CD4-positive, alpha-beta T cell treated with Interleukin-1 beta for 1 hour (primary cell): ENCODE data around the gene SHFL.
A peak's percentile ranks its signal among the peaks of the same experiment; 100 is the strongest.

ENCODE experiments used
- DNase-seq, 2 donors: peaks; one replicate each; pipeline ENCODE4 v3.0.0-alpha.2; 2020 to 2022

Gene SHFL

DNA sequence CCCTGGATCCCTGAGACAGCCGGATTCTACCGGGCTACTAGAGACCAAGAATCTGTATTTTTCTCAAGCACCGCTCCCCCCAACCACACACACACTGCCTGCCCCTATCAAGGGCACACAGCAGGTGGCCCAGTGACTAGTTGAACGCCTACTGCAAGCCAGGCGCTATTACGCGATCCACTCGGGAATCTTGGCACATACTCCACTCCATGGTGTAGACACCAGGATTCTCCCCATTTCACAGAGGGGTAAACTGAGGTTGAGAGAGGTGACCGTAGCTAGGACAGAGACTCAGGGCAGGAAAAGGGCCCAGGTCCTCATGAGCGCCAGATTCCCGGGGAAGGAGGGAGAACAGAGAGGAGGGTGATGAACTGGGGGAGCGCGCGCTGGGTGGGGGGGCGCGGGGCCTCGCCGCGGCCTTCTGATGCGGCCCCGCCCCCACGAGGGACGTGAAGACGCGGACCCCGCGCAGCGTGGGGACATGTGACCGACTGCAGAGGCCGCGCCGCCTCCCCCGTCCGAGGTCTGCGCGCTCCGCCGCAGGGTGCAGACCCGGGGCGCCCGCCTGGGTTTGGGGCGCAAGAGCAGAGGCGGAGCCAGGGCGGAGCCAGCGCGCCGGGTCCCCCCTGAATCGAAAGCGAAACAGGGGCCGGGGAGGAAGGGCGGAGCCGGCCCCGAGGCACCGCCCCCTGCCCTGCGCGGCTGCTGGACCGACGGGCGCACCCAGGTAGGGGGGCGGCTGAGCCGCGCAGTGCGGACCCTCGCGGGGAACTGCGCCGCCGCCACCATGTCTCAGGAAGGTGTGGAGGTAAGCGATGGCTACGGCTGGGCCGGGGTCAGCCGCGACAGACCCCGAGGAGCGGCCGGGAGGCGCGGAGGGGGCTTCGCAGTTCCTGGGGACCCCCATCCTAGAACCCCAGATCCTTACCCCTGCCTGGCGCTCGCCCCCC, at the start of gene SHFL:
Gene SHFL, plus strand, starts transcription at position 677 of the 950 bp plus-strand sequence. Its CDS starts 111 bp downstream, at position 788.
- peak; percentile 87 to 89 for DNase-seq

DNA sequence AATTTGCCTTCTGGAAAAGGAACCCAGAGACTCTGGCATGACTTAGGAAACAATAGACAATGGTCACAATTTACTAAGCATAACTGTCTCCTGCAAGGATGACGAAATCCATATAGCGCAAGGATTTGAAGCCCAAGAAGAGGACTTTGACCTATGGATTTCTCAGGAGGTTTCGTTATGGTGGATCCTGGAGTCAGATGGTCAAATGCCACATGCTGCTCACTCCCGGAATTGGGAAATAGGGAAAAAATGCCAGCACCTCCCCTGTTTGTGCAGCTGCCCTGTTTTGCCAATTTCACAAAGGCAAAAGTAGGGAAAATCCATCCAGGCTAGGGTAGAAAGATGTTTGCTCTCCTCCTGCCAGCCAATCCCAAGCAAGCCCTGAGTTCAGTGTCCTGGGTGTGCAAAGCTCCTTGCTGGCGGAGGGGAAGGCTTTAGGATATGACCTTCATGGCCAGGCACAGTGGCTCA, 49.5 kb upstream of the SHFL start:
- DNase-seq, result no peak

DNA sequence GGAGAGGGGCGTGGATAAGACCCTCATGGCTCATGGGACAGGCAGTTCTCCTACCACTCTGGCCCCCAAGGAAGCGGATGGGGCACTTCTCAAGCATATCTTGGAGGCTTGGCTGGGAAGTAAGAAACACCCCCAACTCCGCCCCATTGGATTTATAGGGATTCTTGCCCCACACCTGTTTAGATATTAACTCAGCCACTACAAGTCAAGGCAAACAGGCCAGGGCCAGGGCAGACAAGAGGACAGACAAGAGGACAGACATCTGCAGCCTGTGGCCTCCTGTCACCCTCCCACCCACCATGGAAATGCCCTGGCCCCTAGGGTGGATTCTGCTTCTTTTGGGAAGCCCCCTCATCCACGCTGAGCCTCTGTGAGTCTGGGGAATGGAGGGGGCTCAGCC, 48.8 kb upstream of the SHFL start:
- no peak for DNase-seq

DNA sequence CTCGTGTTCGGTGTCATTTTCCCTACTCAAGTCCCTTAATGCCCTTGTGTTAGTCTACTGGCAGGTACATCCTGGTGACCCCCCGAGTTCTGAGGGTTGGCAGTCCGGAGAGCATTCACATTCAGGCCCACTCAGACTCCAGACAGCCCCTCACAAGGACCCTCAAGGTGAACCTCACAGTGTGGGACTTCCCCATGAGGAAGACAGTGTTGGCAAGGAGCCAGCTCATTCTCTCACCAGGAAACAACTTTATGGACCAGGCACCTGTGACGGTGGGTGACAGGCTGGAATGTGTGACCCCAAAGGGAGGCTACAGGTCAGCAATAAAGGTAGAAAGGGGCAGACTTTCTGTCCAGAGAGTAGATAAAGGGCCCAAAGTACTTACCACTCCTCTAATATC, 48.3 kb upstream of the SHFL start:
- no peak for DNase-seq

DNA sequence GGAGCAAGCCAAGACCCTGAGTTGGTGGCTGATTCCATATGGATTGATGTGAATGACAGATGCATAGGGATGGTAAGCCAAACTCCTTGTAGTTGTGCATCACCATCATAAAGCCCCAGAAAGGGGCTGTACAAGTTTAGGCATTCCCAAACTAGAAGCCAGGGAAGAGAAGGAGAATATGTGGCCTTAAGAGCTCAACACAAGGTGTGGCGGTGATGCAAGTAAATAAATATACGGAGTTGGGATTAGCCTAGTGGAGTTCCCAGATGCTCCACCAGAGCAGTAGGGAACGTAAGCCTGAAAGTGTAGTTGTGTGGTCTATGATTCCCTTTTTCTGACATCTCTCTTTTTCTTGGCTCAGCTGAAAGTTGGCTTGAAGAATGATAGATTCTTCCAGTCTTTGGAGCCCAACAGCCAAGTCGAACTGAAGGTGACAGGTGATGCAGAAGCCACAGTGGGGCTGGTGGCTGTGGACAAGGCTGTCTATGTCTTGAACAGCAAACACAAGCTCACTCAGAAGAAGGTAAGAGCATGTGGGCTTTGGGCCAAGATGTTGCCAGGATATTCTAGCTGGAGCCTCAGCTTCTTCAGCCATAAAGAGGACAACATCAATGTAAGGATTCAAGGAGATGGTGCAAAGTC, 42.7 kb upstream of the SHFL start:
- no peak for DNase-seq

DNA sequence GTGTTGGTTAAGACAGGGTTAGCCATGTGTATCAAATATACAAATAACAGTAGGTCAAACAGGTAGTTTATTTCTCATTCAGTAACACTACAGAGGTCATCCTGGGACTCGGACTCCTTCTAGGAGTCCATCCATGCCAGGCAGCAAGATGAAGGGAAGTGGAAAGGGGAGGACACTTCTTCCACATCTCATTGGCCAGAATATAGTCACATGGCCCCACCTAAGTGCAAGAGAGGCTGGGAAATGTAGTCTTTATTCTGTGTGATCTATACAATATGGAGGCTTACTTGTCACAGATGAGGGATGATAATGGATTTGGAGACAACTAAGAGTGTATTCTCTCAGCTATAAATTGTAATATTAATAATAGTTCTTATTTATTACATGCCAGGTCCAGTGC, 41.7 kb upstream of the SHFL start:
- DNase-seq, result no peak

DNA sequence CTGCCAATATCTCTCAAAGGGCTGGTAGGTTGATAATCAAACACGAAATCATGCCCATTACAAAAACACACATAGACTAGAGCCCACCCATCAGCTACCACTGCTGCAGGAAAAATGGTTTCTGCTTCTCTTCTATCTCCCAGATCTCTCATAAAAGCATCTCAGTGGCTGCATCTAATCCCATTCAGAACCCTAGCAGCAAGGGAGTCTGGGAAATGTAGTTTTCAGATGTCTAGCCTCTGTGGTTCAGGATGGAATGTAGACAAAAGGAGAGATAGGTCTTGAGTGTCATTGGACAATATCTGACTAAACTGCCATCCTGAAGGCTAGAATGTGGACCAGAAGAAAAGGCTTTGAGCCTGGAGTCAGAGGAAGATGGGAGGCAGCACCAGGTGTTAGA, 40.7 kb upstream of the SHFL start:
- no peak for DNase-seq

DNA sequence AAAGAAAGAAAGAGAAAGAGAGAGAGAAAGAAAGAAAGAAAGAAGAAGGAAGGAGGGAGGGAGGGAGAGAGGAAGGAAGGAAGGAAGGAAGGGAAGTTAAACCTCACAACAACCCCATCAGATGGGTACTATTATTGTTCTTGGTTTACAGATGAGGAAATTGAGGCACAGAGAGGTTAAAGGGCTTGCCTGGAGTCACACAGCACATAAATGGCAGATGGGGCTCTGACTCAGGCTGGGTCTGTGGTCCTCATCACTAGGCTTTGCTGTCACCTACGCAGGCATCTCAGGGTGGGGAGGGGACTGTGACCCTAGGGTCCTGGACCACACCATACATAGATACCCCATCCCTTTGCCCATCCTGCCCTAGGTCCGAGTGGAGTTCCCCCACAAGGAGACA, 36.5 kb upstream of the SHFL start:
- no peak for DNase-seq

DNA sequence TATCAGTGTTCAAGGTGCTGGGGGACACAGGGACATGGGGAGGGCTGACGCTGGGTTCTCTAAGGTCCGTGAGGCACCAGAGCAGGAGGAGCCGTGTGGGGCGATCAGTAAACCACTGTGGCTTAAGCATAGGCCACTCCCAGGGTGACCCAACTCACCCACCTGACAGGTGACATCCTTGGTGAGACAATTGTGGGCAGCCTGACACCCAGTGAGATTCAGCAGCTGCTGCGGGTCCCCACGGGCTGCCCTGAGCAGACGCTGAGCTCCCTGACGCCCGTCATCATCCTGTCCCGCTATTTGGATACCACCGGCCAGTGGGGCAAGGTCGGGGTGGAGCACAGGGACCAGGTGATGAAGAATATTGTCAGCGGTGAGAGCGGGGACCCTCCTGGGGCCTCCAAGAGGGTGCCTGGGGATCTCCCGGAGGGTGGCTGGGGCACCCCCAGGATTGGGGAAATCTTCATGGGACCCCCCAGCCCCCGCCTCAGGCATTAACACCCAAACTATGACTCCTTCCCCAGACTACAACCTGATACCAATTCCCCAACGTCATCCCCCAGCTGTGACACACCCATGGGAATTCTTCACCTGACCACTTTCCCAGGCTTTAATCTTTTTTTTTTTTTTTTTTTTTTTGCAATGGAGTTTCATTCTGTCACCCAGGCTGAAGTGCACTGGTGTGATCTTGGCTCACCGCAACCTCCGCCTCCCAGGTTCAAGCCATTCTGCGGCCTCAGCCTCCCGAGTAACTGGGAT, 33.3 kb upstream of the SHFL start:
- DNase-seq, result no peak

DNA sequence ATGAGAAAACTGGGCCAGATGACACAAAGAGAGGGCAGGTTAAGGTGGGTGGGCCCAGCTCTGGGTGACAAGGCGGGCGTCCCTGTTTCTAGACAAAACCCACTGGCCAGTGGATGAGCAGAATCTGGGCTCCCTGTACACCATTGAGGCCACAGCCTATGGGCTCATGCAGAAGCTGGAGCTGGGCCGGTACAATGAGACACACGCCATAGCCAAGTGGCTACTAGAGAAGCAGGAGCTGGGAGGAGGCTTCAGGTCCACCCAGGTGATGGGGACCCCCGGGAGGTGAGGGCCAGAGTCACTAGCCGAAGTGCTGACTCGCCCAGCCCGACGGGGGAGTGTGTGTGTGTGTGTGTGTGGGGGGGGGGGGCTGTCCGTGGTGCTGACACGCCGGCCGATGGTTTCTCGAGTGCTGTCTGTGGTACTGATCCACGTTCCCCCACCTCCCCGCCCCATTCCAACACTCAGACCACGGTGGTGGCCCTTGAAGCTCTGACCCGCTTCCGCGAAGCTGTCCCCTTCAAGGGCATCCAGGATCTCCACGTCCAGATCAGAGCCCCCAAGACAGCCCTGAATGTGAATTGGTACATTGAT, 24.3 kb upstream of the SHFL start:
- no peak for DNase-seq

DNA sequence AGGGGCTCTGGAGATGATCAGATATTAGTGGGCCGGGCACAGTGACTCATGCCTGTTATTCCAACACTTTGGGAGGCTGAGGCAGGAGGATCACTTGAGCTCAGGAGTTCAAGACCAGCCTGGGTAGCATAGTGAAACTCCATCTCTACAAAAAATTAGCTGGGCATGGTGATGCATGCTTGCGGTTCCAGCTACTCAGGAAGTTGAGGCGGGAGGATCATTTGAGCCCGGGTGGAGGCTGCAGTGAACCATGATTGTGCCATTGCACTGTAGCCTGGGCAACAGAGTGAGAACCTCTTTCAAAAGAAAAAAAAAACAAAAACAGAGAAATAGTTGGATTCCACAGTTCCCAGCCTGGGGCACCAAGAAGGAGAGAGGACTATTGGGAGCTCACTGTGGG, 17.9 kb upstream of the SHFL start:
- DNase-seq, result no peak

DNA sequence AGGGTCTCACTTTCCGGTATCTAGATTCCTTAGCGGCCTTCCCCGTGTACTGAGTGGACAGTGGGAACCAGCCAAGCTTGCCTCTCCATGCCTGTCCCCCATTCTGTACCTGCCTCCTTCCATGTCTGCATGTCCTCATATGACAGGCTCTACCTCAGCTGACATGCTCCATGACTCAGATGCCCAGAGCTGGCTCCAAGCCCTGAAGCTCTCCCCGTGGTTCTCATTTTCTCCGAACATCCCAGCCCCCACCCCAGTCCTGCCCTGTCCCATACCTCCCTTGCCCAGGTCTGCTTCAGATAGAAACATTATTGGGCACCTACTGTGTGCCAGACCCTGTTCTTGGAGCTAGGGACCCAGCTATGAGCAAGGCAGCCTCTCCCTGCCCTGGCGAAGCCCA, 17.1 kb upstream of the SHFL start:
- DNase-seq, result no peak

DNA sequence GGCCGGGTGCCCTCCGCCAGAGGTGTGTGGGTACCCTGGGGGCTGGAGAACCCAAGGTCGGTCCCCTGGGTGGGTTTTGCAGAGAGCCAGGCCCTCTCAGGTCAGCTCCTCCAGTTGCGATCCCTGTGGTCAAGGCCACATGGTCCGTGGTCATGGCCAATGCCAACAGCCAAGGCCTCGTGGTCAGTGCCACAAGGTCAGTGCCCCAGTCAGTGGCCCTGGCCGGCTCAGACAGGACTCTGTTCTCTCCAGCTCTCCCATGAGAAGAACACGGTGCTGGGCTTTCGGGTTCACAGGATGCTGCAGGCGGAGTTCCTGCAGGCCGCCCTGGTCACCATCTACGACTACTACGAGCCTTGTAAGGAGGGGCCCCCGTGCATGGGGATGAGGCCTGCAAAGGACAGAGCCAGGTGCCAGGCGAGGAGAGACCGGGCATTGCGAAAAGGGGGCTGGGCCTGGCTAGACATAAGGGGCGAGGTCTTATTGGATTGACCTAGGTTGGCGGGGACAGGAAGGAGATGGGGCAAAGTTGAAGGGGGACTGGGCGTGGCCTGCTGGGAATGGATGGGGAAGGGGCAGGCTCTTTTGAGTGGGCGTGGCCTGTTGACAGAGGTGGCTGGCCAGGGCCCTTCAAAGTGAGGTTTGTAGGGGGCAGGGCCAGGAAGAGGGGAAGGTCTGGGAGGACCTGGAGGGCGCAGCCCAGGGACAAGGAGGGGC, 15.2 kb upstream of the SHFL start:
- no peak for DNase-seq

DNA sequence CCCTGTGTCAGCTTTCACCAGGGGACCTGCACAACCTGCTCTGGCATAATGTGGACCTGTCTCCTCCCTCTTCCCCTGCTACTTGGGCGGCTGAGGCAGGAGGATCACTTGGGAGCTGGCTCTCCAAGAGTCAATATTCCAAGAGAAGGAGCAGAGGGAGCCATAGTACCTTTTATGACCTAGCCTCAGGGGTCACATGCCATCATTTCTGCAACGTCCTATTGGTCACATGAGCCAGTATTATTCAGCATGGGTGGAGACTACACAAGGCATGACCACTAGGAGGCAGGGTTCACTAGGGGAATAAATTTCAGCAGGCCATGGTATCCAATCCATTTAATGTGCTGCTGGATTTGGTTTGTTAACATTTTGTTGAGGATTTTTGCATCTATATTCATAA, 12.0 kb upstream of the SHFL start:
- DNase-seq, result peak; percentile 56 to 68

DNA sequence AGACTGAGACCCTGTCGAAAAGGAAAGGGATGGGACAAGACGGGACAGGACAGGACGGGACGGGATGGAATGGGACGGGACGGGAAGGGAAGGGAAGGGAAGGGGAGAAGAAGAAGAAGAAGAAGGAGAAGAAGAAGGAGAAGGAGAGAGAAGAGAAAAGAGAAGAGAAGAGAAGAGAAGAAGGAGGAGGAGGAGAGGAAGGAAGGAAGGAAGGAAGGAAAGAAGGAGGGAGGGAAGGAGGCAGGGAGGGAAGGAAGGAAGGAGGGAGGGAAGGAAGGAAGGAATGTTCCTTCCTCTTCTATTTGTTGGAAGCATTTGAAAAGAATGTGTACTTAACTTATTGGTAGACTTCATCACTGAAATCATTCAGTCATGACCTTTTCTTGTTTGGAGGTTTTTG, 9.6 kb upstream of the SHFL start:
- no peak for DNase-seq

DNA sequence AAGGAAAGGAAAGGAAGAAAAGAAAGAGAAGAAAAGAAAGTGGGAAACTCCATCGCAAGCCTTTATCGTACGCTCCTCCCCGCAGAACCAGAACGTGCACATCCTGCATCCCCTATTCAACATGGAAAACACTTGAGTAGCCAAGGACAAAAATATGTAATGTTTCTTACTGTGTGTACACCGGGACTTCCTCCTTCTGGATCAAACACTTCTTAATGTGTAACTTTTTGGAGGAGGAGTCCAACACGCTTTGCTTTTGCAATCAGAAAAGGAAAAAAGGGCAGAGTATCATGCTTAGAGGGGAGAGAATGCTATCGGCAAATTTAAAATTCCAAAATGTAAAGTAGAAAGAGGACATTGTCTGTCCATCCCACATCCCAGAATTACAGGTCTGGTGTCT, 7.8 kb upstream of the SHFL start:
- DNase-seq, result no peak

DNA sequence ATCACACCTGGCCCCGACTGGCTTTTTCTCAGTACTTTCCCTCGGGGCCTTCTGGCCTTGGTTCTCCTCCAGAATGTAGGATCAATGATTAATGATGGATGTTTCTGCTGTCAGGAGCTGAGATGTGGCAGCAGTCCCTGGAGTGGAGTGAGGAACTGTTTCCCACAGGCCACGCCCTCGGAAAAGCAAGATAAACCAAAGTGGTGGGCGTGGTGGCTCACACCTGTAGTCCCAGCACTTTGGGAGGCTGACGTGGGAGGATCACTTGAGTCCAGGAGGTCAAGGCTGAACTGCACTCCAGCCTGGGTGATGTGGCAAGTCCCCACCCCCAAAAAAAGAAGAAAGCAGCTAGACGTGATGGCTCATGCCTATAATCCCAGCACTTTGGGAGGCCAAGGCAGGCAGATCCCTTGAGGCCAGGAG, 7.1 kb upstream of the SHFL start:
- no peak for DNase-seq

DNA sequence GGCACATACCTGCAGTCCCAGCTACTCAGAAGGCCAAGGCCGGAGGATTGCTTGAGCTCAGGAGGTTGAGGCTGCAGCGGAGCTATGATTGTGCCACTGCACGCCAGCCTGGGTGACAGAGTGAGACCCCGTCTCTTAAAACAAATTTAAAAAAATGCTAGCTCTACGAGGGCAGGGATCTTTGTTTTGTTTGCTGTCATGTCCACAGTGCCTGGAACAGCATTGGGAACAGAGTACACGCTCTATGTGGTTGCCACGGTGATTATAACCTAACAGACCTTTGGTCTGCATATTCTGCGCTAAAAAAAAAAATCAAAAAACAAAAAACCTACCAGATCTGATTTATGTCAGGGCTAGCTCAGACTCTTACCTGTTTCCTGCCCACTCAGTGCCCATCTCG, 2.2 kb upstream of the SHFL start:
- DNase-seq, result no peak

DNA sequence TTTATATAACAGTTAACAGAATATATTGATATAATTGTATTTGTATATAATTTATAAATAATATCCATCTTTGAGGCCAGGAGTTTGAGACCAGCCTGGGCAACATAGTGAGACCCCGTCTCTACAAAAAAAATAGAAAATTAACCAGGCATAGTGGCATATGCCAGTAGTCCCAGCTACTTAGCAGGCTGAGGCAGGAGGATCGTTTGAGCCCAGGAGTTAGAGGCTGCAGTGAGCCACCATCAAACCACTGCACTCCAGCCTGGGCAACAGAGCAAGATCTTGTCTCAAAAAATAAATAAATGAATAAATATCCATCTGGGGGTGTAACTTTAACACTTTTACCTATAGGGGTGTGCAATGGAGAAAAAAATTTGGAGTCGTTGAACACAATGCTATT, 1.3 kb upstream of the SHFL start:
- no peak for DNase-seq

DNA sequence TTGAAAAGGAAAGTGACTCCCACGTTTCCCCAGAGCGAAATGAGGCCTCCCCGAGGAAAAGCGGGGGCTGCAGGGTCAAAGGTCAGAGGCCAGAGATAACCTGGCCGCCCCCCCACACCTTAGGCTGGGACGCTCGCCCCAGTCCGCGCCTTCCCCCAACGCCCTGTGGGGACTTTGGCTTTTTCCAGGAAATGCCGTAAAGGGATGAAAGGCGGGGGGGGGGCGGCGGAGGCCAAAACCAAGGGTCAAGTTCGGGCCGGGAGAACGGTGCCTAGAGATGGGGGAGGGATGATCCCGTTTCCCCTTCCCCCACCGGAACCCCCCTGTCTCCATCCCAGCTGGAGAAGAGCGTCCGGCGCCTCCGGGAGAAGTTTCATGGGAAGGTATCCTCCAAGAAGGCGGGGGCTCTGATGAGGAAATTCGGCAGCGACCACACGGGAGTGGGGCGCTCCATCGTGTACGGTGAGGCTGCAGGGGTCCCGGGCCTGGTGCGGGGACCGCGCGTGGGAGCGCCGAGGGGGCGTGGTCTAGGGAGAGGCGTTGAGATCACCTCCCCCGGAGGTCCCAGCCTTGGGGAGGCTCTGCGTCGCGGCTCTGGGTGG, 575 bp downstream of the SHFL start:
- DNase-seq, result peak; percentile 20 to 35

DNA sequence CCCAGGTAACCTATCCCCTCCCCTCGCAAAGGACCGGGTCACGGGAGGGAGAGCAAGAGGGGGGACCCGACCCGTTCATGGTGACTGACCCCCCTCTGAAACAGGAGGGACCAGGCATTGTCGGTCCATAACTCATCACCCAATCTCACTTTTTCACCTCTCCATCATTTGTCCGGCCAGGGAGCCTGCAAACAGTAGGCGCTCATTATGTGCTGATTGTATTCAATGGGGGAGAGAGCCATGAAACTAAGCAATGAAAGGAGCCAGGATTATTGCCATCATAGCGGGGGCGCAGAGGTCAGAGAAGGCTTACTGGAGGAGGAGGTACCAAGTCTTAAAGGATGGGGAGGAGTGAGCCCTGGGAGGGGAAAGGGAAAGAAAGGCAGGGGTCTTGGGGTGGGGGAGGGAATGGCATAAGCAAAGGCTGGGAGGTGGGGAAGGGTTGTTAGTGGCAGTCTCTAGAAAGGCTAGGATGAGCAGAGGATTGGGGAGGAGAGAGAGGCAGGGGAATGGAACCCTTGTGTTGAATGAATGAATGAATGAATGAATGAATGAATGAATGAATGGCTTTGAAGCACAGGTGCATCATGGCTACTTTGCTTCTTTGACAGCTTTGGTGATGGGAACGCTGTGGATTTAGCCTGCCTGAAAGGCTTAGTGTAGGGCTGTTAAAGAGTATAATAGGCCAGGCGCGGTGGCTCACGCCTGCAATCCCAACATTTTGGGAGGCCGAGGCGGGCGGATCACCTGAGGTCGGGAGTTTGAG, 1.4 kb downstream of the SHFL start:
- DNase-seq, result no peak
